ENCODE results near the gene BMP8B. TPM values are rescaled to one million over a fixed set of nuclear protein-coding genes. Genes with fewer than 3 reads are reported as not detected.
"Not testable (repeated sequence)": the region's sequence is repeated elsewhere in the genome, so short reads cannot be mapped to it uniquely, and the experiment has no call there.

Gene BMP8B
- total and polyA plus RNA-seq, 2 experiments from 2014 or later, result 3.1 to 7.6 TPM

- Histone ChIP-seq H3K27ac (peak overlapping the region; percentile 64), H3K9me2 (replicated peaks; ENCODE audit: insufficient read depth) (no peaks in the 10 kb centered on the region), H3K4me1 (ENCODE audit: insufficient read depth) (peaks cover 2% of the 10 kb centered on the region), H3K79me2 (no peaks in the 10 kb centered on the region), H3K27me3 (no peaks in the 10 kb centered on the region), H2AFZ (no peak overlapping the region), H3K9me3 (ENCODE audit: low read depth) (no peaks in the 10 kb centered on the region), H3K36me3 (replicated peaks; ENCODE audit: insufficient read depth, low read depth) (no peaks in the 10 kb centered on the region), H3K4me3 (no peak overlapping the region), H3K4me2 (no peak overlapping the region), H4K20me1 (ENCODE audit: insufficient read depth, poor library complexity, severe bottlenecking) (no peaks in the 10 kb centered on the region)
- TF ChIP-seq EZH2 (IDR thresholded peaks at IDR 0.05; ENCODE audit: borderline replicate concordance) (no peak), CTCF (IDR thresholded peaks at IDR 0.05; ENCODE audit: poor library complexity) (peak; percentile 78), EZH2phosphoT487 (IDR thresholded peaks at IDR 0.05; ENCODE audit: low read depth, severe bottlenecking, unreplicated experiment) (no peak)
- DNase-seq (ENCODE audit: low spot score), result peak; percentile 65
- WGBS (ENCODE audit: low lambda C conversion rate, missing lambda C conversion rate), result 9% methylated on average over 8 of the region's 8 CpGs
Observed at GRCh38 chr1:39799770-39800470, 11.3 kb upstream of the BMP8B start.

- H3K4me2 ChIP-seq; H3K9me3 ChIP-seq (ENCODE audit: low read depth); H3K79me2 ChIP-seq; H3K36me3 ChIP-seq (replicated peaks; ENCODE audit: insufficient read depth, low read depth); H3K4me1 ChIP-seq (ENCODE audit: insufficient read depth); H4K20me1 ChIP-seq (ENCODE audit: insufficient read depth, poor library complexity, severe bottlenecking); H3K4me3 ChIP-seq; H2AFZ ChIP-seq; H3K9me2 ChIP-seq (replicated peaks; ENCODE audit: insufficient read depth); H3K27me3 ChIP-seq: not testable (repeated sequence)
- 67% methylated on average over 23 of the region's 26 CpGs for WGBS (ENCODE audit: low lambda C conversion rate, missing lambda C conversion rate)
- peak; percentile 74 for DNase-seq (ENCODE audit: low spot score)
- peak overlapping the region; percentile 64 for H3K27ac ChIP-seq
Observed at GRCh38 chr1:39798859-39799769, 10.4 kb upstream of the BMP8B start.

- Histone ChIP-seq H3K9me3 (ENCODE audit: low read depth) (no peaks in the 10 kb centered on the region), H3K27ac (no peak overlapping the region), H3K4me3 (no peak overlapping the region), H2AFZ (no peak overlapping the region), H4K20me1 (ENCODE audit: insufficient read depth, poor library complexity, severe bottlenecking) (no peaks in the 10 kb centered on the region), H3K79me2 (no peaks in the 10 kb centered on the region), H3K4me2 (no peak overlapping the region), H3K27me3 (peaks cover 5% of the 10 kb centered on the region), H3K4me1 (ENCODE audit: insufficient read depth) (peaks cover 2% of the 10 kb centered on the region), H3K36me3 (replicated peaks; ENCODE audit: insufficient read depth, low read depth) (no peaks in the 10 kb centered on the region), H3K9me2 (replicated peaks; ENCODE audit: insufficient read depth) (no peaks in the 10 kb centered on the region)
- 33% methylated on average over 1 of the region's 1 CpG for WGBS (ENCODE audit: low lambda C conversion rate, missing lambda C conversion rate)
- no peak for DNase-seq (ENCODE audit: low spot score)
- TF ChIP-seq CTCF (IDR thresholded peaks at IDR 0.05; ENCODE audit: poor library complexity) (no peak), EZH2 (IDR thresholded peaks at IDR 0.05; ENCODE audit: borderline replicate concordance) (no peak), EZH2phosphoT487 (IDR thresholded peaks at IDR 0.05; ENCODE audit: low read depth, severe bottlenecking, unreplicated experiment) (no peak)
Observed at GRCh38 chr1:39795651-39796050, 7.0 kb upstream of the BMP8B start.

- H3K36me3 ChIP-seq (replicated peaks; ENCODE audit: insufficient read depth, low read depth), result no peaks in the 10 kb centered on the region
- H3K9me2 ChIP-seq (replicated peaks; ENCODE audit: insufficient read depth), result no peaks in the 10 kb centered on the region
- peaks cover 13% of the 10 kb centered on the region for H3K27me3 ChIP-seq
- H3K27ac ChIP-seq, result no peak overlapping the region
- 90% methylated on average over 2 of the region's 2 CpGs for WGBS (ENCODE audit: low lambda C conversion rate, missing lambda C conversion rate)
- H3K9me3 ChIP-seq (ENCODE audit: low read depth), result no peaks in the 10 kb centered on the region
- no peak overlapping the region for H3K4me2 ChIP-seq
- H2AFZ ChIP-seq, result no peak overlapping the region
- H3K4me3 ChIP-seq, result no peak overlapping the region
- TF ChIP-seq EZH2 (IDR thresholded peaks at IDR 0.05; ENCODE audit: borderline replicate concordance) (no peak), EZH2phosphoT487 (IDR thresholded peaks at IDR 0.05; ENCODE audit: low read depth, severe bottlenecking, unreplicated experiment) (no peak), CTCF (IDR thresholded peaks at IDR 0.05; ENCODE audit: poor library complexity) (no peak)
- H3K4me1 ChIP-seq (ENCODE audit: insufficient read depth), result no peaks in the 10 kb centered on the region
- H3K79me2 ChIP-seq, result no peaks in the 10 kb centered on the region
- H4K20me1 ChIP-seq (ENCODE audit: insufficient read depth, poor library complexity, severe bottlenecking), result no peaks in the 10 kb centered on the region
- no peak for DNase-seq (ENCODE audit: low spot score)
Observed at GRCh38 chr1:39791838-39792237, 3.2 kb upstream of the BMP8B start.

Measured in hepatocyte (in vitro differentiated cells).